GM12892 (cell line): ENCODE measurements around the gene OBP2B.

ENCODE experiments used
- POLR2A ChIP-seq: IDR thresholded peaks from 2 replicates; pipeline ENCODE4 v1.6.1; 2011; ENCODE audit warnings: low read depth, low read length, control low read depth
- POLR2AphosphoS5 ChIP-seq: IDR thresholded peaks from 2 replicates; pipeline ENCODE4 v1.6.1; 2011; ENCODE audit warnings: low read depth, low read length, control low read depth
- TAF1 ChIP-seq: IDR thresholded peaks from 2 replicates; pipeline ENCODE4 v1.6.1; 2011; ENCODE audit warnings: low read depth, mild to moderate bottlenecking, control low read depth, low read length, borderline replicate concordance

DNA sequence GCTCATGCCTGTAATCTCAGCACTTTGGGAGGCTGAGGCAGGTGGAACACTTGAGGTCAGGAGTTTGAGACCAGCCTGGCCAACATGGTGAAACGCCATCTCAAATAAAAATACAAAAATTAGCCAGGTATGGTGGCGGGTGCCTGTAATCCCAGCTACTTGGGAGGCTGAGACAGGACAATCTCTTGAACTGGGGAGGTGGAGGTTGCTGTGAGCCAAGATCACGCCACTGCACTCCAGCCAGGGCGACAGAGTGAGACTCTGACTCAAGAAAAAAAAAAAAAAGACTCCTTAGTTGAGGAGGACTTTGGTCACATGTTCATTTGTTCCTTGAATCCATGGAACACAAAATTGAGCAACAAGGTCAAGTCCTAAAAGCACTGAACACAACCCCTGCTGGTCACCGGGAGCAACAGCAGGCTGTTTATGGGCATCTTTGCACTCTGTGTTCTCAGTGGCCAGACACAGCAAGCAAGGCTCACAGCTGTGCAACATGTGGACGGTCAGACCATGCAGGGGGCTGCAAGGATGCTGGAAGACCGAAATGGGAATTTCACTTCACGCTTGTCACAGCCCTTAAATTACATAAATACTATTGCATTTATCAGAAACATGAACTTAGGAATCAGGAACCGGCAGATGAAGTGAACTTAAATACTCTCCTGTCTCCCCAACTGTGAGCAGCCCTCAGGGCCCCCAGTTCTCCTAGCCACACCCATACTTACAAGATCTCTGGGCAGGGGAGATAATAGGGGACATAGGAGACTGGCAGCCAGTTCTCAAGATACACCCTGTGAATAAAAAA is 48.1 kb downstream of the OBP2B start:
- TF ChIP-seq POLR2AphosphoS5 (no peak), POLR2A (no peak), TAF1 (no peak)
